H9 (cell line): Measurements from ENCODE around the gene RASA3. TPM values are rescaled to one million over a fixed set of nuclear protein-coding genes. Genes with fewer than 3 reads are reported as not detected.

Experiments used
- DNase-seq: peaks from one replicate; pipeline ENCODE4 v3.0.0-alpha.2; 2017
- H2AFZ ChIP-seq: one replicate; pipeline ENCODE4 v1.6.1; 2013; ENCODE audit warnings: mild to moderate bottlenecking, low read length, control low read depth, moderate library complexity
- H2AK5ac ChIP-seq: 2 replicates; pipeline ENCODE4 v1.6.1; 2013; ENCODE audit warnings: low read length, control low read depth, mixed read lengths; ENCODE audit not compliant: insufficient read length
- H2BK120ac ChIP-seq: one replicate; pipeline ENCODE4 v1.6.1; 2013; ENCODE audit warnings: low read depth, mild to moderate bottlenecking, low read length, control low read depth, inconsistent platforms; ENCODE audit not compliant: poor library complexity, severe bottlenecking
- H2BK12ac ChIP-seq: 2 replicates; pipeline ENCODE4 v1.6.1; 2013; ENCODE audit warnings: low read length, control low read depth, mixed read lengths, low read depth; ENCODE audit not compliant: insufficient read length
- H2BK15ac ChIP-seq: 2 replicates; pipeline ENCODE4 v1.6.1; 2013; ENCODE audit warnings: low read depth, low read length, control low read depth
- H2BK20ac ChIP-seq: one replicate; pipeline ENCODE4 v1.6.1; 2013; ENCODE audit warnings: low read depth, mild to moderate bottlenecking, low read length, control low read depth, inconsistent platforms; ENCODE audit not compliant: poor library complexity, severe bottlenecking
- H2BK5ac ChIP-seq: 2 replicates; pipeline ENCODE4 v1.6.1; 2013; ENCODE audit warnings: low read length, control low read depth, mixed read lengths; ENCODE audit not compliant: insufficient read length
- H3K14ac ChIP-seq: 2 replicates; pipeline ENCODE4 v1.6.1; 2013; ENCODE audit warnings: low read length, control low read depth; ENCODE audit not compliant: insufficient read depth
- H3K18ac ChIP-seq: 2 replicates; pipeline ENCODE4 v1.6.1; 2013; ENCODE audit warnings: low read depth, mild to moderate bottlenecking, mixed read lengths, low read length, control low read depth; ENCODE audit not compliant: insufficient read length
- H3K23ac ChIP-seq: 2 replicates; pipeline ENCODE4 v1.6.1; 2013; ENCODE audit warnings: low read length, control low read depth, mixed read lengths, low read depth; ENCODE audit not compliant: insufficient read length
- H3K23me2 ChIP-seq: 2 replicates; pipeline ENCODE4 v1.6.1; 2013; ENCODE audit warnings: low read depth, mild to moderate bottlenecking, mixed read lengths, low read length, control low read depth; ENCODE audit not compliant: insufficient read length, poor library complexity, severe bottlenecking
- H3K27ac ChIP-seq: 2 replicates; pipeline ENCODE4 v1.5.1; 2013; ENCODE audit warnings: low read length, control low read depth, mixed read lengths, low read depth; ENCODE audit not compliant: insufficient read length
- H3K27me3 ChIP-seq: 2 replicates; pipeline ENCODE4 v1.6.1; 2013; ENCODE audit warnings: low read length, control low read depth, inconsistent platforms; ENCODE audit not compliant: insufficient read depth
- H3K4ac ChIP-seq: 2 replicates; pipeline ENCODE4 v1.6.1; 2013; ENCODE audit warnings: low read depth, mild to moderate bottlenecking, control low read depth, inconsistent platforms, low read length, moderate library complexity
- H3K4me1 ChIP-seq: 2 replicates; pipeline ENCODE4 v1.6.1; 2013; ENCODE audit warnings: low read length, control low read depth, inconsistent platforms; ENCODE audit not compliant: insufficient read depth
- H3K4me2 ChIP-seq: 2 replicates; pipeline ENCODE4 v1.6.1; 2013; ENCODE audit warnings: low read length, control low read depth, mixed read lengths; ENCODE audit not compliant: insufficient read length, insufficient read depth
- H3K56ac ChIP-seq: 2 replicates; pipeline ENCODE4 v1.6.1; 2013; ENCODE audit warnings: low read depth, mild to moderate bottlenecking, mixed read lengths, low read length, control low read depth; ENCODE audit not compliant: insufficient read length
- H3K79me1 ChIP-seq: 2 replicates; pipeline ENCODE4 v1.6.1; 2013; ENCODE audit warnings: low read depth, mild to moderate bottlenecking, moderate library complexity, low read length, control low read depth, inconsistent platforms; ENCODE audit not compliant: insufficient read depth, poor library complexity, severe bottlenecking
- H3K79me2 ChIP-seq: 2 replicates; pipeline ENCODE4 v1.6.1; 2013; ENCODE audit warnings: low read length, control low read depth, inconsistent platforms; ENCODE audit not compliant: insufficient read depth
- H3K9ac ChIP-seq: 2 replicates; pipeline ENCODE4 v1.6.1; 2013; ENCODE audit warnings: low read length, control low read depth, mixed read lengths; ENCODE audit not compliant: insufficient read length; ENCODE audit errors: extremely low read depth
- H3K9me3 ChIP-seq: one replicate; pipeline ENCODE4 v1.6.1; 2013; ENCODE audit warnings: low read depth, low read length, inconsistent platforms; ENCODE audit not compliant: control insufficient read depth
- H3T11ph ChIP-seq: one replicate; pipeline ENCODE4 v1.6.1; 2013; ENCODE audit warnings: mild to moderate bottlenecking, low read length, control low read depth, inconsistent platforms
- H4K20me1 ChIP-seq: one replicate; pipeline ENCODE4 v1.6.1; 2013; ENCODE audit not compliant: control insufficient read depth, insufficient read length, insufficient read depth
- H4K5ac ChIP-seq: 2 replicates; pipeline ENCODE4 v1.6.1; 2013; ENCODE audit warnings: low read depth, mild to moderate bottlenecking, mixed read lengths, low read length, control low read depth; ENCODE audit not compliant: insufficient read length
- H4K8ac ChIP-seq: replicated peaks from 2 replicates; pipeline ENCODE4 v1.6.1; 2013; ENCODE audit warnings: low read length, control low read depth, mixed read lengths, low read depth; ENCODE audit not compliant: insufficient read length
- H4K91ac ChIP-seq: 2 replicates; pipeline ENCODE4 v1.6.1; 2013; ENCODE audit warnings: low read depth, mild to moderate bottlenecking, moderate library complexity, mixed read lengths, low read length, control low read depth; ENCODE audit not compliant: insufficient read length
- H3K27ac Mint-ChIP-seq, 3 experiments: 2 replicates in 2 of 3; 3 replicates in 1 of 3; pipeline ENCODE4 v1.8.0; 2020 to 2021; ENCODE audit warnings: mixed read lengths in 3 of 3, mild to moderate bottlenecking in 1 of 3, moderate library complexity in 1 of 3
- H3K27me3 Mint-ChIP-seq: 2 replicates; pipeline ENCODE4 v1.8.0; 2021; ENCODE audit warnings: low read depth, mild to moderate bottlenecking, moderate library complexity, mixed read lengths
- H3K36me3 Mint-ChIP-seq, 3 experiments: 2 replicates in 2 of 3; 3 replicates in 1 of 3; pipeline ENCODE4 v1.8.0; 2020 to 2021; ENCODE audit warnings: low read depth in 3 of 3, mixed read lengths in 3 of 3; ENCODE audit not compliant: insufficient read depth in 1 of 3
- H3K4me1 Mint-ChIP-seq, 2 experiments: 2 replicates each; pipeline ENCODE4 v1.8.0; 2020; ENCODE audit warnings: mixed read lengths in 2 of 2
- H3K4me3 Mint-ChIP-seq, 2 experiments: 2 replicates in 1 of 2; 3 replicates in 1 of 2; pipeline ENCODE4 v1.8.0; 2020 to 2021; ENCODE audit warnings: mild to moderate bottlenecking in 2 of 2, mixed read lengths in 2 of 2, moderate library complexity in 1 of 2
- H3K9me3 Mint-ChIP-seq, 2 experiments: 2 replicates in 1 of 2; 3 replicates in 1 of 2; pipeline ENCODE4 v1.8.0; 2020; ENCODE audit warnings: mild to moderate bottlenecking in 2 of 2, mixed read lengths in 2 of 2, moderate library complexity in 1 of 2
- CTCF ChIP-seq: fragments of 200-600 bp; sonication (generic); conservative IDR thresholded peaks from 3 replicates; pipeline ENCODE4 v1.8.0; 2021; ENCODE audit warnings: antibody characterized with exemption, mild to moderate bottlenecking
- WGBS: extraction: QIAGEN DNeasy Blood & Tissue Kit; methylation state at CpG from one replicate; pipeline ENCODE4 v1.1.7; 2013; ENCODE audit warnings: missing lambda C conversion rate, low lambda C conversion rate, mixed read lengths; ENCODE audit not compliant: insufficient read length; ENCODE audit errors: extremely low coverage; 5-methylcytosine and 5-hydroxymethylcytosine counted together
- total RNA-seq: library from RNA; stranded (reverse); gene quantifications from 2 replicates; pipeline ENCODE4 v1.2.1, GENCODE V29; 2021

Gene RASA3
- total RNA-seq, 1 experiment from 2014 or later = 12.3 TPM

- no peak overlapping the region; a peak in 1 of 5 replicates for H3K4me3 Mint-ChIP-seq
- no peak for TF ChIP-seq CTCF
- Histone ChIP-seq H3K9ac (no peak overlapping the region), H3K27ac (no peak overlapping the region), H3K56ac (no peak overlapping the region), H4K20me1 (no peaks in the 10 kb centered on the region), H4K8ac (no peak overlapping the region), H3K4me1 (no peaks in the 10 kb centered on the region; the same call in 1 of the 2 replicates), H3K14ac (0 out of 2 replicates have a peak overlapping the region, but pooled peaks have one; percentile 6), H2BK12ac (no peak overlapping the region), H3K27me3 (no peaks in the 10 kb centered on the region), H2BK15ac (no peak overlapping the region), H2AFZ (no peak overlapping the region), H3K18ac (no peak overlapping the region), H3K4me2 (no peak overlapping the region), H4K91ac (no peak overlapping the region), H3T11ph (no peak overlapping the region), H3K79me1 (no peaks in the 10 kb centered on the region), H3K4ac (no peak overlapping the region), H3K9me3 (no peaks in the 10 kb centered on the region), H2AK5ac (no peak overlapping the region), H3K23ac (no peak overlapping the region), H2BK20ac (no peak overlapping the region), H2BK5ac (no peak overlapping the region), H3K79me2 (no peaks in the 10 kb centered on the region), H3K23me2 (no peaks in the 10 kb centered on the region), H2BK120ac (no peak overlapping the region), H4K5ac (no peak overlapping the region)
- H3K9me3 Mint-ChIP-seq = no peaks in the 10 kb centered on the region
- H3K36me3 Mint-ChIP-seq = peaks cover 0 to 4% (median 0%) of the 10 kb centered on the region in 3 experiments; a peak in 2 of 7 replicates
- peaks cover 2% of the 10 kb centered on the region; the same call in 1 of the 2 replicates for H3K27me3 Mint-ChIP-seq
- no peak for DNase-seq
- WGBS = no CpG with 5 or more reads among the region's 53 CpGs
- H3K27ac Mint-ChIP-seq = peak overlapping the region in 2 of 3 experiments; percentile 68 to 78; a peak in 4 of 7 replicates
- peaks cover 13 to 23% of the 10 kb centered on the region in 2 experiments for H3K4me1 Mint-ChIP-seq
Measured at GRCh38 chr13:114059946-114060860, 72.2 kb downstream of the RASA3 start.
